GM12801 (cell line): ENCODE results near the gene MYO7A.

Source experiments
- TF ChIP-seq, protein P1 (sequence below): IDR thresholded peaks from one replicate; pipeline ENCODE4 v1.5.1; 2011; ENCODE audit warnings: control low read depth; ENCODE audit not compliant: insufficient read length; ENCODE audit errors: extremely low read depth

MYO7A gene

DNA sequence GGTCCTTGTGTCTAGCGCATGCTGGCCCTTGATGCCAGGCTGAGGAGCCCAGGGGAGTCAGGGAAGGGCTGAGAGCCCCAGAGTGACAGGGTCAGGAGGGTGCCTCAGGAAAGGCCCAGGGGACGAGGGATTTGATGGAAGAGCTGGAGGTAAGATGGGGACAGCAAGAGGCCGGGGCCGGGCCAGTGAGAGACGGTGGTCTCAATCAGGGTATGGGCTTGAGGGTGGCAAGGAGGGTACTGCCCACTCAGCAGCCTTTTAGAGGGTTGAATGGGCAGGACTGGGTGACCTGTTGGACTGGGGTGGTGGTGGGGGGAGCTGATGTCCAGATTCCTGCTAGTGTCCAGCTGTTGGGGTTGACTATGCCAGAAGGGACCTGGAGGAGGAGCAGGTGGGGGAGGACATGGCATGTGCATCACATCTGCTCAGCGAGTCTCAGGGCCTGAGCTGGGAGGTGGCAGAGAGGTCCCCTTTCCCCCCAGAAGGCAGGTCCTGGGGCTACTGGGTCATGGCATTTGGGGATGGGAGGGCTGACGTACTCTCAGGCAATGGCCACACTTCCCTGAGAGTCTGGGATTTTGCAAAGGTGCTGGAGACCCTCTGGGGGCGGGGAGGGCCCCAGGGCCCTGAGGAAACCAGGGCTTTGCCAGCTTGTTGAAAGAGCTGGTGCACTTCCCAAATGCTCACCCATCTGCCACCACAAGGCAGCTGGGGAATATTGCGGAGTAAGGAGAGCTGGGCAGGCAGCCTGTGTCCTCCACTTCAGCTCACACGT lies 18.4 kb downstream of the MYO7A start:
- TF ChIP-seq, protein P1, sequence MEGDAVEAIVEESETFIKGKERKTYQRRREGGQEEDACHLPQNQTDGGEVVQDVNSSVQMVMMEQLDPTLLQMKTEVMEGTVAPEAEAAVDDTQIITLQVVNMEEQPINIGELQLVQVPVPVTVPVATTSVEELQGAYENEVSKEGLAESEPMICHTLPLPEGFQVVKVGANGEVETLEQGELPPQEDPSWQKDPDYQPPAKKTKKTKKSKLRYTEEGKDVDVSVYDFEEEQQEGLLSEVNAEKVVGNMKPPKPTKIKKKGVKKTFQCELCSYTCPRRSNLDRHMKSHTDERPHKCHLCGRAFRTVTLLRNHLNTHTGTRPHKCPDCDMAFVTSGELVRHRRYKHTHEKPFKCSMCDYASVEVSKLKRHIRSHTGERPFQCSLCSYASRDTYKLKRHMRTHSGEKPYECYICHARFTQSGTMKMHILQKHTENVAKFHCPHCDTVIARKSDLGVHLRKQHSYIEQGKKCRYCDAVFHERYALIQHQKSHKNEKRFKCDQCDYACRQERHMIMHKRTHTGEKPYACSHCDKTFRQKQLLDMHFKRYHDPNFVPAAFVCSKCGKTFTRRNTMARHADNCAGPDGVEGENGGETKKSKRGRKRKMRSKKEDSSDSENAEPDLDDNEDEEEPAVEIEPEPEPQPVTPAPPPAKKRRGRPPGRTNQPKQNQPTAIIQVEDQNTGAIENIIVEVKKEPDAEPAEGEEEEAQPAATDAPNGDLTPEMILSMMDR = no peak

DNA sequence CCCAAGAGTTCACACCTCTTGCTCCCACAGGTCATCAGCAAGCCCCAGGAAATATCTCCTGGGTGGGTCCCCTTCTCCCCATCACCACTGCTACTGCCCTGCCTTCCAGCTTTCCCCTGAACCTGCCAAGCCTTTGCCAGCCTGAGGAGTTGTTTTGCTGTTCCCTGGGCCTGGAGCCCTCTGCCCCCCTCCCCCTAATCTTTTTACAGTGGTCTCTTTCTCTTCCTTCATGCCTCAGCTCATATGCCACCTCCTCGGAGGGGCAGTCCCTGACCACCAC lies 18.9 kb downstream of the MYO7A start:
- TF ChIP-seq, protein P1 = no peak

DNA sequence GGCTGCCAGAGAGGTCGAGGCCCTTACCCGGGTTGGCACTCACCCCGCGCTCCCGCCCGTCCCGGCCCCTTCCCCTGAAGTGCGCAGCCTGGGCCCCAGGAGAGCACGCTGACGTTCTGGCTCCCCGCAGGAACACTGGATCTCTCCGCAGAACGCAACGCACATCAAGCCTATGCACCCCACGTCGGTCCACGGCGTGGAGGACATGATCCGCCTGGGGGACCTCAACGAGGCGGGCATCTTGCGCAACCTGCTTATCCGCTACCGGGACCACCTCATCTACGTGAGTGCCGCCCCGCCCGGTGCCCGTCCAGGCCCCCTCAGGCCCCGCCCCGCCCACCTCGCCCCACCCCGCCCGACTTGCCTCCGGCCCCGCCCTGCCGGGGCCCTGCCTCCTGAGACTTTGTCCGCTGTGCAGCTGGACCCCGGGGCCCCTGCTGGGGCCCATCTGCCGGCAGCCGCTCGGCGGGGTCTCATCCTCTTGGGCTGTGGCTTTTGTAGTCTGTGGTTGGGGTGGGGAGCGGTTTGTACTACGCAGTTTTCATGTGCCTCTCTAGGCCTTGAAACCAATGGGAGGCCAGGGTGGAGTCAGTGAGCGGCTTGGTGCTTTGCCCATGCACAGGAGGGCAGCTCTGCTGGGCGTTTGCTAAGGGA lies 19.7 kb downstream of the MYO7A start:
- TF ChIP-seq, protein P1 = no peak

DNA sequence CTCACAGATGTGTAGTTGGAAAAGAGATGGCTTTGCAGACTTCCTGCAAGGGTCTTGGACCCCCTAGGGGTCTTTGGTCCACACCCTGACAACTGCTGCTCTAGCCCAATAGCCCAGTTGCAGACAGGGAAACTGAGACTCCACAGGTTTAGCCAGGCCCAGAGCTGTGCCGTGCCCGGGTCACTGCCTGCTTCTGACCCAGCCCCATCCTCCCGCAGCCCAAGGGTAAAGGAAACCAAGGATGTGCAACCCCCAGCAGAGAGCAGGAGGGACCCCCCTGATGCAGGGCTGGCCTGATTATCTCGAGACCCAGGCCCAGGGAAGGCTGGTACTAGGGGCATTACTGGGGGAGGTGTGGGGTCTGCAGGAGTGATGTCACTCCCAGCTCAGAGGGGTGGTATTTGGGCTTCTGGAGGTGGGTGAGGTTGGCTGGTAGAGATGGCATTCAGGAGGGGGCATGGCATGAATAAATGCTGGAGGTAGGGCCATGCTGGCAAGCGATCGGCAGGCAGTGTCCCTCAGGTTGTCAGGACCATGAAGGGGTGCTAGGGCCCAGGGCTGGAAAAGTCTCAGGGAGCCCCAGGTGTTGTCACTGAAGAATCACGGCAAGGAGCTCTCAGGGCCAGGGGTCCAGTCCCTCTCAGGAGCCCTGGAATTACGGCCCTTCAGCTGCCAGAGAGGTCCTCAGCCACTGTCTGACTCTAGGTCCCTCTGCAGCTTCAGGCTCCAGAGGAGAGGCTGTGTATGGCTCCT lies 21.1 kb downstream of the MYO7A start:
- TF ChIP-seq, protein P1 = no peak

DNA sequence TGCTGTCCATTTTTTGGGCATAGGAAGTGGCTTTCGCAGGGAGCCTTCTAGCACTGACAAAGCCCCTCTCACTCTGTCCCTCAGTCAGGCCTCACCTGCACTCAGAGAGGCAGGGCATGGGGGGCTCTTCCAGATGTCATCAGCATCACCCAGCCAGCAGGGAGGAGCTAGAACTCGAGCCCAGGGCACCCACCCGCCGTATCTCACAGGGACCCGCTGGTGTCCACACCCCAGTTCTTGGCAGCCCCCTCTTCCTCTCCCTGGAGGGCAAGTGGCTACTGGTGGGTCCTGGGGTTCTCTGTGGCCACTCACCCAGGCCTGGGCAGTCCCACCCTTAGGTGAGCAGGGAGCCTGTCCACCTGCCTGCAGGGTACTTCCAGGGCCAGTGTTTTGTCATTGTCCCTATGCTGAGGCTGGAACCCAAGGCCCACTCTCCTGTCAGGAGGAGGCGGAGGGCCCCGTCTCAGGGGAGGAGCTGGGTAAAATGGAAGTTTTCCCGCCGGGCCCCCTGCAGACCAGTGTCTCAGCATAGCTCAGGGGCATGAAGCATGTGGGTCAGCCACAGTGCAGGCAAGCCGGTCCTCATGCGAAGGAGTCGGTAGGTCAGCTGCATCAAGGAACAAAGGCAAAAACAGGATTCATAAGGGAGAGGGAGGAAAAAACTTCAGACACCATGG lies 21.8 kb downstream of the MYO7A start:
- TF ChIP-seq, protein P1 = no peak

DNA sequence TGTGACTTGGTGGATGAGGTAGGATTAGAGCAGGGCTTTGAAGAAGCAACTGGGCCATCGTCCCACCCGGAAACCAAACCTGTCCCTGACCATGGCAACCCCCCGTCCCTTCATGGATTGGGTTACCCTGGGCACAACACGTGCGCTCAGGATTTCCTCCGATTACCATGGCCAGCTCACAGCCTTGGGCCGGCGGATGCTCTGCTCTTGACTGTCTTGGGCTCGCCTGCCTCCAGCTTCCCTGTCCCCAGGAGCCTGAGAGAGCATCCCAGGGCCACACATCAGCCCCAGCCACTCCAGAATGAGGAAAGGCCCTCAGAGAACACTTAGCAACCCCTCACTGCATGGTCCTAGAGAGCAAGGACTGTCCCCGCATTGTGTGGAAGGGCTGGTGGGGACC lies 22.8 kb downstream of the MYO7A start:
- TF ChIP-seq, protein P1 = no peak
